ENCODE results near the gene PLPP7. TPM values are rescaled to one million over a fixed set of nuclear protein-coding genes. Genes with fewer than 3 reads are reported as not detected.
"Not testable (repeated sequence)": the region's sequence is repeated elsewhere in the genome, so short reads cannot be mapped to it uniquely, and the experiment has no call there.

PLPP7 gene
- total RNA-seq, 2 donors from 2014 or later: 0.23 to 0.31 TPM

DNA sequence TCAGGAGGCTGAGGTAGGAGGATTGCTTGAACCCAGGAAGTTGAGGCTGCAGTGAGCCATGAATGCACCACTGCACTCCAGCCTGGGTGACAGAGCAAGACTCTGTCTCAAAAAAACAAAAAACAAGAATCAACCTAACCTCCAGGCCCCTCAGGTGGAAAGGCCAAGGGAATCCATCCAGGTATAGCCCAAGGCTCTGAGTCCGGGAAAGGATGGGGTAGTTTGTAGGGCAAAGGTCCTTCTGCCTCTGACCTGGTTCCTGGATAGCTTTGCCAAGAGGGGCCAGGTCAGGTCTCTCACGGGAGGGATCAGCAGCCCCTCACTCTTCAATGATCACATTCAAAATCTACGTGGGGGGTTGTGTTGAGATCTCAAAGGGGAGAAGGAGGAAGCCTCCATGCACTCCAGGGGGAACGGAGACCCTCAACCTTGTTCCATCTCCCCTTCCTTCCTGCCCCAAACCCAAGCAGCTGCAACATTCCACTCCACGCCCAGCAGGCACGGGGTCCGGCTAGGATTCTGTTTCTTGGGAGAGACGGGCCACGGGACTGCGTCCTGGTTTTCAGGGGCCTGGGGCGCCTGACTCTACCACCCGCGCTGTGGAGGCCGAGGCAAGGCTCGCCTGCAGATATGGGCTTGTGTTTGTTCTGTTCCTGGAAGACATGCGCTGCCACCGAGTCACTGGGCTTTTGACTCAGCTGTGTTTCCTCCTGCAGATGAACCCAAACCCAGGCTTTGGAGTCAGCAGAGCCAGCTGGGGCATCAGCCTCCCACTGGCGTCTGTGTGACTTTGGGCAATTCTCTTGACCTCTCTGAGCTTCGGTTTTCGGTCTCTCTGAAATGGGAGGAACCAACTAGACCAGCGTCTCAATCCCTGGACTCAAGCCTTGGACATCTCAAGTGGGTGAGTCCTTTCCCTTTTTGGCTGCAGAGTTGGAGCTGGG is 35.5 kb downstream of the PLPP7 start:
- H3K4me1 Mint-ChIP-seq (ENCODE audit: low read depth): no peaks in the 10 kb centered on the region
- no peaks in the 10 kb centered on the region for H3K36me3 Mint-ChIP-seq (ENCODE audit: insufficient read depth in 2 of 2)
- no peak for ATAC-seq (replicated peaks in 1 of 2)

DNA sequence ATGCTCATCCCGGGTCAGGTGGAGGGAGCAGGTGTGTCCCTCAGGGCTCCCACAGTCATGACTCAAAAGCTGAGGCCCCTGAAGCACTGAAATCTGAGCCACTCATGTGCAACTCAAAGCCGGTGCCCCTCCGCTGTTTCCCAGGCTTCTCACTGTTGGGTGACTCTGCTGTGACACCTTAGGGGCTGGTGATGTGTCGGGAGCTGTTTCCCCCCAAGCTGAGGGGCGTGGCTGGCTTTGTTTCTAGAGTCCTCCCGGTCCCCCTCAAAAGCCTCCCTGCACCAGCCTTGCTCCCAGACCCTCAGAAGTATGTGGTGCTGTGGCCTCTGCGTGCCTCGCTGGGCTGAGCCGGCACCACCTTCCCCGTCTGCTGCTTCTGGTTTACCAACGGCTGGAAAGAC is 39.7 kb downstream of the PLPP7 start:
- Mint-ChIP-seq H3K4me1 (ENCODE audit: low read depth) (no peaks in the 10 kb centered on the region), H3K27ac (no peak overlapping the region)
- no peak for ATAC-seq (replicated peaks in 1 of 2)

More for the DNA sequence above, 35.5 kb downstream of the PLPP7 start:
- DNase-seq: no peak
- H3K9me3 Mint-ChIP-seq: no peaks in the 10 kb centered on the region
- no peaks in the 10 kb centered on the region for H3K27me3 Mint-ChIP-seq (ENCODE audit: low read depth)
- H3K4me3 Mint-ChIP-seq: no peak overlapping the region
- H3K27ac Mint-ChIP-seq: no peak overlapping the region

DNA sequence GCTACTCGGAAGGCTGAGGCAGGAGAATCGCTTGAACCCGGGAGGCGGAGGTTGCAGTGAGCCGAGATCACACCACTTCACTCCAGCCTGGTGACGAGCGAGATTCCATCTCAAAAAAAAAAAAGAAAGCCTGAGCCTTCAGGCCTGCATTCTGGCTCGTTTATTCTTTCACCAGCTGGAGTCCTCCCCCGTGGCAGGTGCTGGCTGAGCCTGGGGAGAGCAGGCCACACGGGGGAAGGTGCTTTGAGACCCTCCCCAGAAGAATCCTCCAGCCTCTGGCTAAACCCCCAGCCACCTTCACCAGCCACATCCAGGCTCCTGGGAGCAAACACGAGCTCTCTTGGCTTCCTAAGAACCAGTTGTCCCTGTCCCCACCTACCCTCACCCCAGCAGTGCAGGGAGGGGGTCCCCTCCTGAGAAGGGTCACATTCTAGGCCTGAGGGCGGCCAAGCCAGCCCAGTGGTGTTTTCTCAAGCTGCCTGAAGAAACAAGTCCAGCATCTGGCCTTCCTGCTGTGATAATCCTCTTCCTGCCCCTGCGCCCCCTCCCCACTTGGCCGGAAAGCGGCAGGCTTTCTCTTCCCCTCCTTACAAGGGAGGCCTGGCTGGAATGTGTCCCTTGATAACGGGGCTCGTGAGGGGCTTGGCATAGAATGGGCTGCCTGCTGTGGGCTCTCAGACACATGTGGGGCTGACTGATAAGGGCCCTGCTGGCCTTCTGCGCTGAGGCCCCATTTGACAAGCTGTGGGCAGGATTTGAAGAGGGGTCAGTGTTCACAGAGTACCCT is 41.5 kb downstream of the PLPP7 start:
- H3K4me3 Mint-ChIP-seq: no peak overlapping the region
- ATAC-seq (replicated peaks in 1 of 2) (no peak), DNase-seq (no peak)
- no peaks in the 10 kb centered on the region for H3K9me3 Mint-ChIP-seq
- H3K27me3 Mint-ChIP-seq (ENCODE audit: low read depth): no peaks in the 10 kb centered on the region
- H3K36me3 Mint-ChIP-seq (ENCODE audit: insufficient read depth in 2 of 2): no peaks in the 10 kb centered on the region
- H3K4me1 Mint-ChIP-seq (ENCODE audit: low read depth): peaks cover under 1% of the 10 kb centered on the region
- no peak overlapping the region for H3K27ac Mint-ChIP-seq

More for the DNA sequence above, 39.7 kb downstream of the PLPP7 start:
- no peak overlapping the region for H3K4me3 Mint-ChIP-seq
- no peaks in the 10 kb centered on the region for H3K36me3 Mint-ChIP-seq (ENCODE audit: insufficient read depth in 2 of 2)
- DNase-seq: no peak
- H3K27me3 Mint-ChIP-seq (ENCODE audit: low read depth): no peaks in the 10 kb centered on the region
- no peaks in the 10 kb centered on the region for H3K9me3 Mint-ChIP-seq

DNA sequence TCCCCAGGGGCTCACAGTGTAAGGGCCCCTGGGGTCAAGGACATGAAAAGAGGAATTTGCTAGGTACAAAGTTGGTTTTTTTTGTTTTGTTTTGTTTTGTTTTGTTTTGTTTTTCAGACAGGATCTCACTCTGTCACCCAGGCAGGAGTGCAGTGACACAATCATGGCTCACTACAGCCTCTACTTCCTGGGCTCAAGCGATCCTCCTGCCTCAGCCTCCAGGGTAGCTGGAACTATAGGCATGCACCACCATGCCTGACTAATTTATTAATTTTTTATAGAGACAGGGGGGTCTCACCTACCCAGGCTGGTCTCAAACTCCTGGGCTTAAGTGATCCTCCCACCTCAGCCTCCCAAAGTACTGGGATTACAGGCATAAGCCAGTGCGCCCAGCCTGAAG is 42.5 kb downstream of the PLPP7 start:
- not testable (repeated sequence) for H3K4me3 Mint-ChIP-seq; H3K4me1 Mint-ChIP-seq (ENCODE audit: low read depth)

DNA sequence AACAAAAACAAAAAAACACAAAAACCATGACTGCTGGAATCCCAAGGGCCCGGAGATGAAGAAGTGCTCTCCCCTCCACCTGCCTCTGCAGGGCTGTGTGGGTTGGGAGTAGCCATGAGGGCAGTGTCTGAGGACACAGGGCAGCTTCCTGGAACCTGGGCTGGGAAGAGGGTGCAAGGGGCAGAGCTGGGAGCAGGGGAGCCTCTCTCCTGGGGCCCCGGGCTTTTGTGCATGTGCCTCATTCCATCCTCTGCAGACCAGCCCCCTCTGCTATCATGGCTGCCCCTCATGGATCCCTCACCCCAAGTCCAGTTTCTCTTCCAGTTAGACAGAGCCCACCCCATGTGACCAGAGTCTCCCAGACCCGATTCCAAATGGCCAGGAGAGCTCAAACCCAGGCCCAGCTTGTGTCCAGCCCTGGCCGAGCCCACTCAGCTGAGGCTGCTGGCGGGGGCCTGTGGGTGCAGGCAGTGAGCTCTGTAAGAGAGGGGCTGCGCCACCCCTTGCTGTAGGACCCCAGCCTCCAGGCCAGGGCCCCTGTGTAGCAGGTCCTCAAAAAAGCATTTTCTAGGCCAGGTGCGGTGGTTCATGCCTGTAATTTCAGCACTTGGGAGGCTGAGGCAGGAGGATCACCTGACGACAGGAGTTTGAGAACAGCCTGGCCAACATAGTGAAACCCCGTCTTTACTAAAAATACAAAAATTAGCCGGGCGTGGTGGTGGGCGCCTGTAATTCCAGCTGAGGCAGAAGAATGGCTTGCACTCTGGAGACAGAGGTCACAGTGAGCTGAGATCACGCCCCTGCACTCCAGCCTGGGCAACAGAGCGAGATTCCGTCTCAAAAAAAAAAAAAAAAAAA is 44.5 kb downstream of the PLPP7 start:
- ATAC-seq (replicated peaks in 1 of 2): no peak
- no peaks in the 10 kb centered on the region for H3K27me3 Mint-ChIP-seq (ENCODE audit: low read depth)
- no peak overlapping the region for H3K4me3 Mint-ChIP-seq
- no peaks in the 10 kb centered on the region for H3K9me3 Mint-ChIP-seq
- no peak overlapping the region for H3K27ac Mint-ChIP-seq
- no peak for DNase-seq
- H3K4me1 Mint-ChIP-seq (ENCODE audit: low read depth): peaks cover 7% of the 10 kb centered on the region
- no peaks in the 10 kb centered on the region for H3K36me3 Mint-ChIP-seq (ENCODE audit: insufficient read depth in 2 of 2)

More for the DNA sequence above, 42.5 kb downstream of the PLPP7 start:
- DNase-seq; ATAC-seq (replicated peaks in 1 of 2); H3K27ac Mint-ChIP-seq; H3K36me3 Mint-ChIP-seq (ENCODE audit: insufficient read depth in 2 of 2); H3K27me3 Mint-ChIP-seq (ENCODE audit: low read depth); H3K9me3 Mint-ChIP-seq: not testable (repeated sequence)

DNA sequence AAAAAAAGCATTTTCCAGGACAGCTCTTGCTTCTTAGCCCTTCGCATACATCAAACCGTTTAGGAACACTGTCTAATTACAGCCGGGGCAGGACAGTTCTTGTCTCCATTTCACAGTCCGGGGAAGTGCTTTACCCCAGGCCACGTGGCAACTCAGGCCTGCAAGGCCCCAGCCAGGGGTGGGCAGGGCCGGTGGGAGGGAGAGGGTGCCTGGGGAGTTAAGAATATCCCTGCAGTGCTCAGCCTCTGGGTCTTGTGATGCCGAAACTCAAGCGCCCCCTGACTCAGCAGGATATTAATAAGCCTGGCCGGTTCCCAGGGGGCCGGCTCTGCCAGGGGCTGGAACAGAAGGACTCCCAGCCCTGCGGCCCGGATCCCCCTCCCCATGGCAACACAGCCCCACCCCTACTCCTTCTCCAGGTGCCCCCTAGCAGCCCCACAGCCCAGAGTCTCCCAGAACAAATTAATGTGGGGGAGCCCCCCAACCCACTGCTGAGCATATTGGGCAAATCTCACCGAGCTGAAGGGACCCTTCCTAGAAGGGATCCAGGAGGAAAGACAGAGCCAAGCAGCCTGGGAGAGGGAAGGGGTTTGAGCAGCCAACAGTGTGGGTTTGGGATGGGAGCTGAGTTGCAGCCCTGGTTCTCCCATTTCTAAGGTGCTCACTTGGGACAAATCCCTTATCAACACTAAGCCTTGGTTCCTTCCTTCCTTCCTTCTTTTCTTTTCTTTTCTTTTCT is 45.3 kb downstream of the PLPP7 start:
- no peaks in the 10 kb centered on the region for H3K36me3 Mint-ChIP-seq (ENCODE audit: insufficient read depth in 2 of 2)
- no peaks in the 10 kb centered on the region for H3K27me3 Mint-ChIP-seq (ENCODE audit: low read depth)
- H3K9me3 Mint-ChIP-seq: no peaks in the 10 kb centered on the region
- ATAC-seq (replicated peaks in 1 of 2) (no peak), DNase-seq (no peak)
- H3K4me1 Mint-ChIP-seq (ENCODE audit: low read depth): peaks cover 7% of the 10 kb centered on the region
- H3K27ac Mint-ChIP-seq: no peak overlapping the region
- no peak overlapping the region for H3K4me3 Mint-ChIP-seq

DNA sequence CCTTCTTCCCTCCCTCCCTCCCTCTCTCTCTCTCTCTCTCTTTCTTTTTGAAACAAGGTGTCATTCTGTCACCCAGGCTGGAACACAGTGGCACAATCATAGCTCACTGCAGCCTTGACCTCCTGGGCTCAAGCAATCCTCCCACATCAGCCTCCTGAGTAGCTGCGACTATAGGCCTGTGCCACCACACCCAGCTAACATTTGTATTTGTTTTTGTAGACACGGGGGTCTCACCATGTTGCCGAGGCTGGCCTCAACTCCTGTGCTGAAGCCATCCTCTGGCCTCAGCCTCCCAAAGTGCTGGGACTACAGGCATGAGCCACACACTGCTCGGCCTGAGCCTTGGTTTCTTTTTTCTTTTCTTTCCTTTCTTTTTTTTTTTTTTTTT is 45.8 kb downstream of the PLPP7 start:
- no peak overlapping the region for H3K27ac Mint-ChIP-seq
- H3K4me1 Mint-ChIP-seq (ENCODE audit: low read depth): peaks cover 7% of the 10 kb centered on the region
- H3K4me3 Mint-ChIP-seq: no peak overlapping the region
- H3K9me3 Mint-ChIP-seq: no peaks in the 10 kb centered on the region
- DNase-seq (no peak), ATAC-seq (replicated peaks in 1 of 2) (no peak)
- H3K27me3 Mint-ChIP-seq (ENCODE audit: low read depth): no peaks in the 10 kb centered on the region
- no peaks in the 10 kb centered on the region for H3K36me3 Mint-ChIP-seq (ENCODE audit: insufficient read depth in 2 of 2)

DNA sequence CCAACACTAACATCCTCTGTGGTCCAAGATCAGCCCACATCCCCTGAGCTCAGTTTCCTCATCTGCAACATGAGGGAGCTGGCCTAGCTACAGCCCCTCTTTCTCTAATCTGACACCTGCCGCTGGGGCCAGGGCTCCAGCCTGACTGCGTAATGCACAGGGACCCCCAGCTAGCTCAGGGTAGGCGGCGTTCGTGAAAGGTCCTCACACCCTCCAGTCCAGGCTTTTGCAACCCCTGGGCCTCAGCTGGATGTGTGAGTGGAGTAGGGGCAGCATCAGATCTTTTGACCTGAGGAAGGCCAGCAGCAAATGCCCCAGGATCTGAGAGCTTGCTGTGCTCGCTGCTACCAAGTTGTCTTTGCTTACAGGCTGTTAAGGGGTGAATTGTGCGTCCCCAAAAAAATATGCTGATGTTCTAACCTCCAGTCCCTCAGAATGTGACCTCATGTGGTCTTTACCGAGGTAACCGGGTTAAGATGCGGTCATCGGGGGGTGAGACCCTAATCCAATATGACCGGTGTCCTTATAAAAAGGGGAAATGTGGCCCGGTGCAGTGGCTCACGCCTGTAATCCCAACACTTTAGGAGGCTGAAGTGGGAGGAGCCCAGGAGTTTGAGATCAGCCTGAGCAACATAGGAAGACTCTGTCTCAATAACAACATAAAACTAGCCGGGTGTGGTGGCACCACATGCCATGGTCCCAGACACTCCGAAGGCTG is 47.8 kb downstream of the PLPP7 start:
- Mint-ChIP-seq H3K36me3 (ENCODE audit: insufficient read depth in 2 of 2) (no peaks in the 10 kb centered on the region), H3K4me1 (ENCODE audit: low read depth) (peaks cover 7% of the 10 kb centered on the region), H3K27me3 (ENCODE audit: low read depth) (peaks cover 1% of the 10 kb centered on the region), H3K4me3 (no peak overlapping the region), H3K27ac (no peak overlapping the region), H3K9me3 (no peaks in the 10 kb centered on the region)
- no peak for DNase-seq
- ATAC-seq (replicated peaks in 1 of 2): no peak

DNA sequence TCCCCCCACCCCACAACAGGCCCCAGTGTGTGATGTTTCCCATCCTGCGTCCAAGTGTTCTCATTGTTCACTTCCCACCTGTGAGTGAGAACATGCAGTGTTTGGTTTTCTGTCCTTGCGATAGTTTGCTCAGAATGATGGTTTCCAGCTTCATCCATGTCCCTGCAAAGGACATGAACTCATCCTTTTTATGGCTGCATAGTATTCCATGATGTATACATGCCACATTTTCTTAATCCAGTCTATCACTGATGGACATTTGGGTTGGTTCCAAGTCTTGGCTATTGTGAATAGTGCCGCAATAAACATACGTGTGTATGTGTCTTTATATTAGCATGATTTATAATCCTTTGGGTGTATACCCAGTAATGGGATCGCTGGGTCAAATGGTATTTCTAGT is 49.7 kb downstream of the PLPP7 start:
- not testable (repeated sequence) for ATAC-seq (replicated peaks in 1 of 2); H3K27ac Mint-ChIP-seq; H3K4me1 Mint-ChIP-seq (ENCODE audit: low read depth); H3K4me3 Mint-ChIP-seq; H3K36me3 Mint-ChIP-seq (ENCODE audit: insufficient read depth in 2 of 2); DNase-seq; H3K9me3 Mint-ChIP-seq
- peaks cover 12% of the 10 kb centered on the region for H3K27me3 Mint-ChIP-seq (ENCODE audit: low read depth)

DNA sequence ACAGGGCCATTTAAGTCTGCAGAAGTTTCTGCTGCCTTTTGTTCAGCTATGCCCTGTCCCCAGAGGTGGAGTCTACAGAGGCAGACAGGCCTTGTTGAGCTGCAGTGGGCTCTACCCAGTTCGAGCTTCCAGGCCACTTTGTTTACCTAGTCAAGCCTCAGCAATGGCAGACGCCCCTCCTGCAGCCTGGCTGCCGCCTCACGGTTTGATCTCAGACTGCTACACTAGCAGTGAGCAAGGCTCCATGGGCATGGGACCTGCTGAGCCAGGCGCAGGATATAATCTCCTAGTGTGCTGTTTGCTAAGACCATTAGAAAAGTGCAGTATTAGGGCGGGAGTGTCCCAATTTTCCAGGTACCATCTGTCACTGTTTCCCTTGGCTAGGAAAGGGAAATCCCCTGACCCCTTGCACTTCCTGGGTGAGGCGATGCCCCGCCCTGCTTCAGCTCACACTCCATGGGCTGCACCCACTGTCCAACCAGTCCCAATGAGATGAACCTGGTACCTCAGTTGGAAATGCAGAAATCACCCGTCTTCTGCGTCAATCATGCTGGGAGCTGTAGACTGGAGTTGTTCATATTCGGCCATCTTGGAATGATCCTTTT is 55.5 kb downstream of the PLPP7 start:
- not testable (repeated sequence) for H3K9me3 Mint-ChIP-seq

DNA sequence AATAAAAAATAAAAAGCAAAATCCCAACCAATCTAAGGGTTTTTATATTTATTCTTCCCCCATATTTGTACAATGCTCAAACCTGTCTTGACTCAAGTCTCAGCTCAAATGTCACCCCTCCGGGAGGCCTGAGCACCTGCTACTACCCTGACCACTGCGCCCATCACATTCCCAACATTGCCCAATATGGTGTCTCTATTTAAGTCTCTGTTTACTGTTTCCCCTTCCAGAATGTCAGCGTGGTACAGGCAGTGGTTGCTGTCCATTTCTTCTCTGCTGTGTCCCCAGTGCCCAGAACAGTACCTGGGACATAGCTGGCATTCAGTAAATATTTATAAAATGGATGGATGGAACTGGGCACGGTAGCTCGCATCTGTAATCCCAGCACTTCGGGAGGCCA is 57.0 kb downstream of the PLPP7 start:
- H3K4me1 Mint-ChIP-seq (ENCODE audit: low read depth): peaks cover 11% of the 10 kb centered on the region
- H3K4me3 Mint-ChIP-seq: no peak overlapping the region
- DNase-seq (no peak), ATAC-seq (replicated peaks in 1 of 2) (no peak)
- peaks cover 12% of the 10 kb centered on the region for H3K27me3 Mint-ChIP-seq (ENCODE audit: low read depth)
- no peaks in the 10 kb centered on the region for H3K9me3 Mint-ChIP-seq
- H3K36me3 Mint-ChIP-seq (ENCODE audit: insufficient read depth in 2 of 2): no peaks in the 10 kb centered on the region
- H3K27ac Mint-ChIP-seq: no peak overlapping the region

More for the DNA sequence above, 55.5 kb downstream of the PLPP7 start:
- not testable (repeated sequence) for H3K4me3 Mint-ChIP-seq; ATAC-seq (replicated peaks in 1 of 2); H3K27ac Mint-ChIP-seq; DNase-seq; H3K4me1 Mint-ChIP-seq (ENCODE audit: low read depth); H3K36me3 Mint-ChIP-seq (ENCODE audit: insufficient read depth in 2 of 2)
- H3K27me3 Mint-ChIP-seq (ENCODE audit: low read depth): peaks cover 12% of the 10 kb centered on the region

All from activated T-cell treated with anti-CD3 and anti-CD28 coated beads, Interleukin-2, amount 50 U/mL, for 72 hours (primary cell).